Upper lobe of left lung (tissue), 6 donors: Measurements from ENCODE around the gene OGFR. TPM values are rescaled to one million over a fixed set of nuclear protein-coding genes. Genes with fewer than 3 reads are reported as not detected.

Experiments
- ATAC-seq, 2 donors: fragments of 200-7000 bp; cut with Tn5 transposase; one replicate each; pipeline ENCODE4 v1.9.1; 2022; ENCODE audit warnings: mild to moderate bottlenecking in 2 of 2, moderate library complexity in 2 of 2; ENCODE audit not compliant: low FRiP score in 2 of 2
- DNase-seq, 2 donors: peaks; one replicate each; pipeline ENCODE4 v3.0.0-alpha.2; 2019 to 2020
- H3K27ac ChIP-seq, 4 donors: fragments of 200-600 bp; sonication (generic); one replicate each; pipeline ENCODE4 v1.5.1; 2016 to 2019
- H3K27me3 ChIP-seq, 4 donors: fragments of 200-600 bp; sonication (generic); one replicate each; pipeline ENCODE4 v1.5.1; 2017 to 2019
- H3K36me3 ChIP-seq, 4 donors: fragments of 200-600 bp; sonication (generic); one replicate each; pipeline ENCODE4 v1.5.1; 2016 to 2019
- H3K4me1 ChIP-seq, 4 donors: fragments of 200-600 bp; sonication (generic); one replicate each; pipeline ENCODE4 v1.5.1; 2018 to 2019
- H3K4me3 ChIP-seq, 4 donors: fragments of 200-600 bp; sonication (generic); one replicate each; pipeline ENCODE4 v1.5.1; 2017 to 2019; ENCODE audit warnings: mild to moderate bottlenecking in 2 of 4, moderate library complexity in 1 of 4
- H3K9me3 ChIP-seq, 4 donors: fragments of 200-600 bp; sonication (generic); one replicate each; pipeline ENCODE4 v1.5.1; 2018 to 2019
- EP300 ChIP-seq, 4 donors: sonication (generic); formaldehyde crosslinking; IDR thresholded peaks; one replicate each; pipeline ENCODE4 v1.5.1; 2017; ENCODE audit warnings: antibody characterized with exemption in 4 of 4, control low read depth in 2 of 4
- POLR2A ChIP-seq, 4 donors: fragments of 450-650 bp; IDR thresholded peaks; one replicate each; pipeline ENCODE4 v1.5.1; 2016 to 2017; ENCODE audit warnings: antibody characterized with exemption in 4 of 4, mild to moderate bottlenecking in 2 of 4
- POLR2AphosphoS5 ChIP-seq, 2 donors: sonication (generic); formaldehyde crosslinking; IDR thresholded peaks; one replicate each; pipeline ENCODE4 v1.5.1; 2017; ENCODE audit warnings: antibody characterized with exemption in 2 of 2
- WGBS, 2 donors: methylation state at CpG; one replicate each; pipeline ENCODE4 v1.1.5; 2017 to 2018; 5-methylcytosine and 5-hydroxymethylcytosine counted together
- total RNA-seq, 6 donors: library from RNA; depleted of rRNA in 4 of 6; stranded (reverse); fragments of >200 nt in 4 of 6; gene quantifications; one replicate each; pipeline versions ENCODE4 v1.1.0 to v1.2.1, GENCODE V29; 2016 to 2021
- TF ChIP-seq, protein P1 (sequence below), 6 experiments: fragments of 450-650 bp in 4 of 6; fragments of 200-600 bp in 2 of 6; sonication (generic) in 2 of 6; IDR thresholded peaks; one replicate each; pipeline ENCODE4 v1.5.1; 2016 to 2019; ENCODE audit warnings: antibody characterized with exemption in 6 of 6
- donor health status: DM: no; HTN: no; CAD: no; lungs with moderate emphysema.
- donor health status: DM: no; HTN: yes; CAD: no; lungs with severe emphysema.

OGFR gene
- total RNA-seq, 6 donors from 2014 or later = 63.8 to 166 (median 74.9) TPM

DNA sequence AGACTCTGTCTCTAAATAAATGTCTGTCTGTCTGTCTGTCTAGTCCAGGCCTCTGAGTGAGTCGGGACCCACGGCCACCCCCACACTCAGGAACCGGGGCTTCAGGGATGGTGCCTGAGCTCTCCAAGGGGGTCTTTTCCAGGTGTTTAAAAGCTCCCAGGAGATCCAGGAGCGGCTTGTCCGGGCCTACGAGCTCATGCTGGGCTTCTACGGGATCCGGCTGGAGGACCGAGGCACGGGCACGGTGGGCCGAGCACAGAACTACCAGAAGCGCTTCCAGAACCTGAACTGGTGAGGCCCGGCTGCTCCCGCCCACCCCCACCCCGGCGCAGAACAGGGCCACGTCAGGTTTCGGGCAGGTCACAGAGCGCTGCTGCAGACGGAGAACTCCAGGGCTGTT, 6.7 kb downstream of the OGFR start:
- DNase-seq (peak in 1 of 2 donors; percentile 65), ATAC-seq (no peak)
- WGBS, 2 donors = 90% methylated on average over 19 of the region's 21 CpGs; no CpG with 5 or more reads in 1 of the 2 donors
- H3K36me3 ChIP-seq = peaks cover 34 to 73% (median 66%) of the 10 kb centered on the region in 4 donors
- H3K27me3 ChIP-seq = peaks cover 0 to 16% (median 9%) of the 10 kb centered on the region in 4 donors
- H3K4me3 ChIP-seq = no peak overlapping the region
- no peak overlapping the region for H3K27ac ChIP-seq
- no peaks in the 10 kb centered on the region for H3K9me3 ChIP-seq
- TF ChIP-seq EP300 (IDR thresholded peaks at IDR 0.05) (no peak), POLR2A (IDR thresholded peaks at IDR 0.05) (no peak), POLR2AphosphoS5 (IDR thresholded peaks at IDR 0.05) (no peak)
- TF ChIP-seq, protein P1, sequence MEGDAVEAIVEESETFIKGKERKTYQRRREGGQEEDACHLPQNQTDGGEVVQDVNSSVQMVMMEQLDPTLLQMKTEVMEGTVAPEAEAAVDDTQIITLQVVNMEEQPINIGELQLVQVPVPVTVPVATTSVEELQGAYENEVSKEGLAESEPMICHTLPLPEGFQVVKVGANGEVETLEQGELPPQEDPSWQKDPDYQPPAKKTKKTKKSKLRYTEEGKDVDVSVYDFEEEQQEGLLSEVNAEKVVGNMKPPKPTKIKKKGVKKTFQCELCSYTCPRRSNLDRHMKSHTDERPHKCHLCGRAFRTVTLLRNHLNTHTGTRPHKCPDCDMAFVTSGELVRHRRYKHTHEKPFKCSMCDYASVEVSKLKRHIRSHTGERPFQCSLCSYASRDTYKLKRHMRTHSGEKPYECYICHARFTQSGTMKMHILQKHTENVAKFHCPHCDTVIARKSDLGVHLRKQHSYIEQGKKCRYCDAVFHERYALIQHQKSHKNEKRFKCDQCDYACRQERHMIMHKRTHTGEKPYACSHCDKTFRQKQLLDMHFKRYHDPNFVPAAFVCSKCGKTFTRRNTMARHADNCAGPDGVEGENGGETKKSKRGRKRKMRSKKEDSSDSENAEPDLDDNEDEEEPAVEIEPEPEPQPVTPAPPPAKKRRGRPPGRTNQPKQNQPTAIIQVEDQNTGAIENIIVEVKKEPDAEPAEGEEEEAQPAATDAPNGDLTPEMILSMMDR (IDR thresholded peaks at IDR 0.05) = no peak
- peaks cover 30 to 49% (median 34%) of the 10 kb centered on the region in 4 donors for H3K4me1 ChIP-seq

DNA sequence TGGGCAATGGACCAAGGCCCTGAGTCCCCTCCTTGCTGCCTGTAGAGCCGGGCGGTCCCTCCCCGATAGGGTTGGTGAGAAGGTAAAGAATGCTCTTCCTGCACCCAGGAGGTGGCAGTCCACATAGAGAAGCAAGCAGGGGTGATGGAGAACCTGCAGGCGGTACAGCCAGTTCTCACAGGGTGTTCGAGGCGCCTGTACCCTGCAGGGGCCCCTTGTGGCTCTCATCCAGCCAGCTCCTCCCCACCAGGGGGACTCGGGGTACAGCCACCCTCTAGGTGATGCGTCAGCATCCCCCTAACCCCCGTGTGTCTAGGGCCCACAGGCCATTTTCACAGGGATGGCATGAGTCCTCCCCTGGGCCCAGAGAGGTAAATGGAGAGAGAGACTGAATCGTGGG, 7.1 kb downstream of the OGFR start:
- Histone ChIP-seq H3K4me3 (no peak overlapping the region), H3K36me3 (peaks cover 34 to 72% (median 66%) of the 10 kb centered on the region in 4 donors), H3K4me1 (peaks cover 30 to 49% (median 34%) of the 10 kb centered on the region in 4 donors), H3K9me3 (no peaks in the 10 kb centered on the region), H3K27ac (no peak overlapping the region), H3K27me3 (peaks cover 0 to 20% (median 13%) of the 10 kb centered on the region in 4 donors)
- TF ChIP-seq POLR2AphosphoS5 (IDR thresholded peaks at IDR 0.05) (no peak), EP300 (IDR thresholded peaks at IDR 0.05) (no peak), POLR2A (IDR thresholded peaks at IDR 0.05) (no peak)
- TF ChIP-seq, protein P1 (IDR thresholded peaks at IDR 0.05) = no peak
- 88 to 89% methylated on average over 5 to 6 of the region's 10 CpGs for WGBS, 2 donors
- no peak for ATAC-seq
- DNase-seq = no peak

DNA sequence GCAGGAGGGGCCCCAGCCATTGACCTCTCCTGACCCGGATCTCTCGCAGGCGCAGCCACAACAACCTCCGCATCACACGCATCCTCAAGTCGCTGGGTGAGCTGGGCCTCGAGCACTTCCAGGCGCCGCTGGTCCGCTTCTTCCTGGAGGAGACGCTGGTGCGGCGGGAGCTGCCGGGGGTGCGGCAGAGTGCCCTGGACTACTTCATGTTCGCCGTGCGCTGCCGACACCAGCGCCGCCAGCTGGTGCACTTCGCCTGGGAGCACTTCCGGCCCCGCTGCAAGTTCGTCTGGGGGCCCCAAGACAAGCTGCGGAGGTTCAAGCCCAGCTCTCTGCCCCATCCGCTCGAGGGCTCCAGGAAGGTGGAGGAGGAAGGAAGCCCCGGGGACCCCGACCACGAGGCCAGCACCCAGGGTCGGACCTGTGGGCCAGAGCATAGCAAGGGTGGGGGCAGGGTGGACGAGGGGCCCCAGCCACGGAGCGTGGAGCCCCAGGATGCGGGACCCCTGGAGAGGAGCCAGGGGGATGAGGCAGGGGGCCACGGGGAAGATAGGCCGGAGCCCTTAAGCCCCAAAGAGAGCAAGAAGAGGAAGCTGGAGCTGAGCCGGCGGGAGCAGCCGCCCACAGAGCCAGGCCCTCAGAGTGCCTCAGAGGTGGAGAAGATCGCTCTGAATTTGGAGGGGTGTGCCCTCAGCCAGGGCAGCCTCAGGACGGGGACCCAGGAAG, 7.7 kb downstream of the OGFR start:
- no peak for TF ChIP-seq POLR2AphosphoS5 (IDR thresholded peaks at IDR 0.05)
- TF ChIP-seq, protein P1 (IDR thresholded peaks at IDR 0.05) = no peak
- TF ChIP-seq POLR2A (IDR thresholded peaks at IDR 0.05) = no peak
- no peak for TF ChIP-seq EP300 (IDR thresholded peaks at IDR 0.05)
- no peaks in the 10 kb centered on the region for H3K9me3 ChIP-seq
- peaks cover 0 to 26% (median 19%) of the 10 kb centered on the region in 4 donors for H3K27me3 ChIP-seq
- H3K4me3 ChIP-seq = no peak overlapping the region
- H3K36me3 ChIP-seq = peaks cover 34 to 68% (median 62%) of the 10 kb centered on the region in 4 donors
- H3K27ac ChIP-seq = no peak overlapping the region
- 82 to 85% methylated on average over 21 to 43 of the region's 43 CpGs for WGBS, 2 donors
- ATAC-seq (no peak), DNase-seq (peak in 1 of 2 donors; percentile 80)
- peaks cover 26 to 49% (median 34%) of the 10 kb centered on the region in 4 donors for H3K4me1 ChIP-seq

DNA sequence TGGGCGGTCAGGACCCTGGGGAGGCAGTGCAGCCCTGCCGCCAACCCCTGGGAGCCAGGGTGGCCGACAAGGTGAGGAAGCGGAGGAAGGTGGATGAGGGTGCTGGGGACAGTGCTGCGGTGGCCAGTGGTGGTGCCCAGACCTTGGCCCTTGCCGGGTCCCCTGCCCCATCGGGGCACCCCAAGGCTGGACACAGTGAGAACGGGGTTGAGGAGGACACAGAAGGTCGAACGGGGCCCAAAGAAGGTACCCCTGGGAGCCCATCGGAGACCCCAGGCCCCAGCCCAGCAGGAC, 8.2 kb downstream of the OGFR start:
- TF ChIP-seq EP300 (IDR thresholded peaks at IDR 0.05) (no peak), POLR2A (IDR thresholded peaks at IDR 0.05) (no peak), POLR2AphosphoS5 (IDR thresholded peaks at IDR 0.05) (no peak)
- TF ChIP-seq, protein P1 (IDR thresholded peaks at IDR 0.05) = no peak
- DNase-seq = peak in 1 of 2 donors; percentile 78
- 94 to 100% methylated on average over 1 to 11 of the region's 11 CpGs for WGBS, 2 donors
- peaks cover 0 to 31% (median 23%) of the 10 kb centered on the region in 4 donors for H3K27me3 ChIP-seq
- no peak overlapping the region for H3K27ac ChIP-seq
- no peak overlapping the region for H3K4me3 ChIP-seq
- ATAC-seq = no peak
- no peaks in the 10 kb centered on the region for H3K9me3 ChIP-seq
- peaks cover 34 to 63% (median 57%) of the 10 kb centered on the region in 4 donors for H3K36me3 ChIP-seq
- H3K4me1 ChIP-seq = peaks cover 25 to 46% (median 32%) of the 10 kb centered on the region in 4 donors
